LNCaP clone FGC (cell line): ENCODE measurements around the gene MOGAT2.
A peak's percentile ranks its signal among the peaks of the same experiment; 100 is the strongest.

ENCODE experiments used
- DNase-seq: peaks from one replicate; pipeline ENCODE4 v3.0.0-alpha.2; 2011; ENCODE audit warnings: low read depth
- H3K4me3 ChIP-seq: 2 replicates; pipeline ENCODE4 v1.5.1; 2011; ENCODE audit warnings: mild to moderate bottlenecking, low read depth, low read length, control low read depth
- CTCF ChIP-seq: IDR thresholded peaks from 2 replicates; pipeline ENCODE4 v1.5.1; 2012; ENCODE audit warnings: mild to moderate bottlenecking; ENCODE audit not compliant: control insufficient read depth, insufficient read depth; ENCODE audit errors: extremely low read depth

The MOGAT2 gene

DNA sequence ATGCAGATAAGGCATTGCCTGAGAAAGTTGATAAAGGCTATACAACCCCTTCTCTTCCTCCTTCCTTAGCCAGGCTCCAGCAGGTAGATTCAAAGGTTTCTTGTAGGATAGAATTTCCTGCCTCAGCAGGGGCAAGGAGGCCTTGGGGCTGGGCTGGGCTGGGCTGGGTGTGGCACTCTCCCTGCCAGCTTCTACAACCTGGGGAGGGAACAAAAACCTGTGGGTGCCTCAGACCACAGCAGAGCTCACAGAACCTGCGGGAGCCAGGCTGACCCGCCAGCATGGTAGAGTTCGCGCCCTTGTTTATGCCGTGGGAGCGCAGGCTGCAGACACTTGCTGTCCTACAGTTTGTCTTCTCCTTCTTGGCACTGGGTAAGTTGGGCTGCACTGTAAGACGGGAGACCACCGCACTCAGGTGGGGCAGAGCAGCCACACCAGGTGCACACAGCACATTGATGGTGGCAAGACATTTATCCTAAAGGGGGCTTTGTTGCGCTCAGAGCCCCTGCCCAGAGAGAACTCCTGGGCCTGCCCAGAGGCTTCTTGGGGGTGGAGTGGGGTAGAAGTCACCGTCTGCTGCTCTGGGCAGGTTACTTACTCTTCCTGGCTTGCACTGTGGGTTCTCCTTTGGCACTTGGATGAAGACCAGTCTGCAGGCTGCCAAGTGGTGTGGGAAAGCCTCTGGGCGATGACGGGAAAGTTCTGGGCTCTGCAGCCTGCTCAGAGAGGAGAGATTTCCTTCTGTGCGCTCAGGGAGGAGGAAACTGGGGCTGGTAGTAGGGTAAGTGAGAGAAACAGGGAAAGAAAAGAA, at the start of gene MOGAT2:
Gene MOGAT2 (plus strand): TSS at position 231 of the 811 bp plus-strand sequence. CDS start 51 bp downstream, at position 282.
- TF ChIP-seq CTCF: no peak
- no peak within 1 kb of the TSS for H3K4me3 ChIP-seq
- DNase-seq: no peak

DNA sequence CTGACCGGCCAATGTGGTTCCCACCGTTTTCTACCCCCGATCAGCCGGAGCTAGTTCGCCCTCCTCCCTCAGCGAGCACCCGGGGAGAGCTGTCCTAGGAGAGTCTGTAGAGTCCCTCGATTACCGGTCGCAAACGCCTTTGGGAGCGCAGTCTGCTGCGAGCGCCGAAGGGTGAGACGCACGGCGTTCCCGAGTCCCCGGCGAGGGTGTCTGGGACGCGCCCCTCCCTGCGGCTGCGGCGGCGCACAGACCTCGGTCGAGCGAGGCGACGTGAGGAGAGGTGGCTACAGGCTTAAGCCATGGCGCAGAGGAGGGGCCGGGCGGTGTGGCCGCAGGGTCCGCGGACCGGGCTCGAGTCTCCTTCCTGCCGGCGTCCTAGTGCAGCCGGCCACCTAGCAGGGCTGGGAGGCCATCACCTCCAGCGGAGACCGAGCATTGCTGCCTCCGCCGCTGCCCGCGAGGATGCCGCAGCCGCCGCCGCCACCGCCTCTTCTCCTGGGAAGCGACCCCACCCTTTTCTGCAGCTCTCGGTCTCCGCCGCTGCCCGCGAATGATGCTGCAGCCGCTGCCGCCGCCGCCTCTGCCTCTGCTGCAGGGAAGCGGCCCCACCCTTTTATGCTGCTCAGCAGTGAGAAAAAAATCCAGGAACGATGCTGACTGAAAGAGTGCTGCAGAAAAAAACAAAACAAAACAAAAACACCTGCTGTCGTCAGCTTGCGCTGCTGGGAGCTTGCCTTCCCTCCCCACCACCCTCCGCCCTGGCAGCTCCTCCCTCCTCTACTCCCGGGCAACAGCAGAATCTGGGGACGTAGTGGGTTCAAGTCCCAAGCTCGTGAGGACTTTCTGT, 49.0 kb upstream of the MOGAT2 start, which contains the start of gene MAP6:
Gene MAP6 (minus strand): TSS at position 588 of the 847 bp plus-strand sequence. CDS start 669 bp downstream, outside the sequence.
- no peak for TF ChIP-seq CTCF
- no peak within 1 kb of the TSS for H3K4me3 ChIP-seq
- DNase-seq: no peak

GRCh38 chr11:75673977-75674582, 43.6 kb upstream of the MOGAT2 start:
- no peak for TF ChIP-seq CTCF
- no peak overlapping the region for H3K4me3 ChIP-seq
- DNase-seq: peak; percentile 7

- TF ChIP-seq CTCF: no peak
- DNase-seq: no peak
- H3K4me3 ChIP-seq: no peak overlapping the region
Measured at GRCh38 chr11:75677275-75677674, 40.4 kb upstream of the MOGAT2 start.

DNA sequence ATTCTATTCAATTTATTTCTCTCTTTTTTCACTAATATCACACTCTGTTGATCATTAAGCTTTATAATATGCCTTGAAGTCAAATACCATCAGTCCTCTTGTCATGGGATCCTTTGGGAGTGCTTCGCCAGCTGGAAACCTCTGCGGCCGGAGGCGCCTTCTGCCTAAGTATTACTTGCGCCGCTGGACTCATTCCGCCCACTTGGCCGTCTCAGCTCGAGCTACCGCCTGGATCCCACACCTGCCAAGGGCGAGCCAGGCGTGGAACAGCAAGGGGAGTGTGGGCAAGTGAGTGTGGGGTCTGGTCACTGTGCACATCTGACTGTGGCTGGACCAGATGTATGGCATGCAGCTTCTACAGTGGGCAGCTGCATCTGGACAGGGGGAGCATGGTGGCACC, 39.7 kb upstream of the MOGAT2 start:
- no peak for DNase-seq
- no peak overlapping the region for H3K4me3 ChIP-seq
- no peak for TF ChIP-seq CTCF

DNA sequence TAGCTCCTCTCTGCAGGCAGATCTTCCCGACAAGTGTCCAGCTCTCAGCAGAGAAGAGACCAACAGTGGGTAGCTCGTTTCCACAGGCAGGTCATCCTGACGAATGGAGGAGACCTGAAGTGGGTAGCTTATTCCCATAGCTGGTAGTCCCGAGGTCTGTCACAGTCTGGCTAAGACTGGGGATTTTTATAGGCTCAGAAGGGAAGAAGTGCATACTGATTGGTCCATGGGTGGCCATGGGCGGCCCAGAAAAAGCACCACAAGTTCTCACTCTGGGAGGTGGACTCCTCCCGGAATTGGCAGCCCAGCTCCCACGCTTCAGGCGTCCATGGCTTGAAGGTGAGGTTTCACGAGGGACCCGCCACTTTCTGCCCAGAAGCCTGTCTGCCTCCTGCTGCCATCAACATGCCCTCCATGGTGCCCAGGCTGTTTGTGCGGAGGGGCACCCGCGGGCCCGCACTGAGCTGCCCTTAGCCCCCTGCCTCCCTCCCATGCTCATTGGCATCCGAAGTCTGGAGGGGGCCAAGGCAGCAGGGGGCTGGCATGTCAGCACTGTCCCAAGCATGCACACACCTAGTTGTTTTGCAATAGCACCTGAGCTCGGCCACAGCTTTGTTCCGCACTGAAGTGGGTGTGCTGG, 38.9 kb upstream of the MOGAT2 start:
- TF ChIP-seq CTCF: no peak
- H3K4me3 ChIP-seq: no peak overlapping the region
- DNase-seq: no peak
